ENCODE measurements around the gene LZTS3.
"Not testable (repeated sequence)": the region's sequence is repeated elsewhere in the genome, so short reads cannot be mapped to it uniquely, and the experiment has no call there.

The LZTS3 gene

DNA sequence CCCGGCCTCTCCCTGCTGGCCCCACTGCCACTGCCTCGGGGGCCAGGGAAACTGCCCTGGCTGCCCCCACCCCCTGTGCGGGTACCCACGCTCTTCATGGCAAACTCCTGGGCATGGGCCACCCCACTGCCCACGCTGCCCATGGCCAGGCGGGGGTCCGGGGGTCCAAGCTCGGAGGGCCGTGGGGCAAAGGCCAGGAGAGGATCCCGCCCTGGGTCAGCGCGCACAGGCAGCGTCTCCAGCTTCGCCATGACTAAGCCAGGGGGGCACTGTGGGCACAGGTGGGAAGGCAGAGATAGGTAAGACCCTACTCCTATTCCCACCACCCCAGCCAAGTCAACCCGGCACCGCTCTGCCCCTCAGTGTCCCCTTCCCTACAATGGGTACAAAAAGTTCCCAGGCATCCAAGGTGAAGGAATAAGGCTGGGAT lies 6.4 kb downstream of the LZTS3 start:
- DNase-seq = no peak

DNA sequence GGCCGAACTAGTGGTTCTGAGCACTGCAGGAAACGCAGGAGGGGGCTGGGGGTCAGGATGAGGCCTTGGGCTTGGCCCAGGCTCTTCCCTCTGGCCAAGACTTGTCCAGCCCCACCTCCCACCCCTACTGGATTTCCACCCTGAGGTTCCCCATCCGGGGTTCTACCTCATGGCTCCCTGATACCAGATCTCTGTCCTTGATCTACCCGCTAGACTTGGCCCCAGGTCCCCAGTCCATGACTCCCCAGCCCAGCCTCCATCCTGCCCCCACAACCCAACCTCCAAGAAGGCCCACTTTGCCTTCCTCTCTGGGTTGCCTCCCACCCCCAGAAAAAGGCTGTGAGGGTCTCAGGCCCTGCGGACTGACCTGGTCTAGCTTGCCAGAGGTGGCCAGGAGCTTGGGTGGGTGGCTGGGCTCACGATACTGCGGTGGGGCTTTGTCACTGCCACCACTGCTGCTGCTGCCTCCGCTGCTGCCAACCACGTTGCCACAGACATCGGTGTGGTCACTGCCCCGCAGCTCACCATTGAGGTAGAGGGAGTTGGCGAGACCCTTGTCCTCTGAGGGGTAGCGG lies 6.9 kb downstream of the LZTS3 start:
- DNase-seq = no peak

GRCh38 chr20:3165473-3166337 lies 7.6 kb downstream of the LZTS3 start:
- no peak for DNase-seq

DNA sequence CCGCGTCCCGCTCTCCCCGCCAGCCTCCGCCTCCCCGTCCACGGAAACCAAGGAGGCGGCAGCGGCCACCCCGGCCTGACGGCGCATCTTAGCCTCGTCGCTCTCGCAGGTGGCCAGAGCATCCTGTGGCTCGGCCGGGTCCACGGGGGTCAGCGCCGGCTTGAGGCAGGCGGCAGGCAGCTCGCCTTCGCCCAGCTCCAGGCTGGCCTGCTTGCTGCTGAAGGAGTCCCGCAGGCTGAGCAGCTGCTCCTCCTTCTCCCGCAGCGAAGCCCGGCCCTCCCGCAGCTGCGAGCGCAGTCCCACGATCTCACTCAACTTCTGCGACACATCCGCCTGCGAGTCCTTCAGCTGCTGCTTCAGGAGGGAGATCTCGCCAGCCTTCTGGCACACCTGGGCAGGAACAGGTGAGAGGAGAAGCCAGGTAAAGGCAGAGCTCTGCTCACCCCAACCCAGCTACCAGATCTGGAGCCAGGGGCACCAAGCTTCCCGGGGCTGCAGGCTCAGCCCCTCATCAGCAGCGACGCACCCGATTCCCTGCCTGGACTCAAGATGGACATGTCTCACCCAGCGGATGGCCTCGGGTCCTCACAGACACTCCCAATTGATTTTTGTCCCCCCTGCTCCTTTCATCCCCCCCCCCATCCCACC lies 8.5 kb downstream of the LZTS3 start:
- no peak for DNase-seq

DNA sequence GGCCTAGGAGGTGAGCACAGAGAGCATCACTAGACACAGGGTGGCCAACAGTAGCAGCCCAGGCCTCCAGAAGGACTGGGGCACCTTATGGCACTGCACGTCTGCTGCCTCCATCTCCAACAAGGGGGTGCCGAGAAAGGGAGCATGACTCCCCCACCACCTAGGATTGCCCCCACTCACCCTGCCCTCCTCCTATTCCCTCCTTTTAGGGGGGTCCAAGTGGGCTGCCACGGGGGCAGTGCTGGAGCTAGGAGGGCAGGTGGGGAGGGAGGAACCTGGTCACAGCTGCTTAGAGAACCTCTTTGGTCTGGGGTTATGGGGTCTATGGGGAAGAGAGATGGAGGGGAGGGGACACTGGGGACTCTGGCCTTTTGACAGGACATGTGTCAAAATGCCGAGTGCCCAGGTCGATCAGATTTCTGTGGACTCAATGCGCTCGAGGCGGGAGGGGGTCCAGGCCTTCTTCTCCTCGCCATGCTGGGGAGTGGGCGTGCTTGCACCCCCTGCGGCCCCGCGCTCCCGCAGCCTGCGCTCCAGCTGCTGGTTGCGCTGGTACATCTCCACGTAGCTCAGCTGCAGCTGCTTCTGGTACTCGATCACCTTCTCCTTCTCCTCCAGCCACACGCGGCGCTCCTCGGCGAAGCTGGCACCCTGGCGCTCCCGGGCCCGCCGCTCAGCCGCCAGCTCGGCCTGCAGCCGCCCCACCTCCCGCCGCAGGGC lies 9.1 kb downstream of the LZTS3 start:
- no peak for DNase-seq

GRCh38 chr20:3163099-3164042 lies 10.0 kb downstream of the LZTS3 start:
- no peak for DNase-seq

GRCh38 chr20:3162080-3162611 lies 11.2 kb downstream of the LZTS3 start:
- DNase-seq = no peak

DNA sequence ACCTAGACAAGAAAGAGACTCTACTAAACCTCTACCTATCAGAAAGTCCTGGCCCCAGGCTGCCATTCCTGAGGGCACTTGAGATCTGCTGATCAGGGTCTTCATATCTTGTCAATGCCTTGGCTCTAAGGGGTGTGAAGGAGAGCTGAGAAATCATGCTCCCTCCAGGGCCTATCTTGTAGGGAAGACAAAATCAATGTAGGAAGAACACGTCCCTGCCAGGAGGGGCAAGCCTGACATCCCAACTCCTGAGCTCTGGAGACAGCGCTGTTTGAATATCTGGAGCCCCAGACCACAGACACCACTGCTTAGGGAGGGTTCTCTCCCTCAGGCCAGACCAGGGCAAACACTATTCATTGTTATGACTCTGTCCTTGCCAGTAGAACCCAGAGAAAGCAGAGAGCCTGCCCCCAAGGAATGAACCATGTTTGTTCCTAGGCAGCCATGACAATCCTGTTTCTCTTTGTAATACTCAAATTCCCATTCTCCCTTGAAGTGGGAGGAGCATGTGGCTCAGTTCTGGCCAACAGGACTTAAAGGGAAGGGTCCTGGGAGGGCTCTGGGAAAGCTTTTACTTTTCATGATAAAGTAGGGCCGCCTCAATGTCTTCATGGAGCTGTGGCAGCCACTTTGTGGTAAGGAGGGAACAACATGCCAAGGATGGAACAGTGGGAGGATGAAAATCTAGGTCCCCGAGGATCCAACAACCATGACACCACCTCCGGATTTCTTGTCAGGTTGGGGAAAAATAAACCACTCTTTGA lies 11.9 kb downstream of the LZTS3 start:
- DNase-seq = no peak

DNA sequence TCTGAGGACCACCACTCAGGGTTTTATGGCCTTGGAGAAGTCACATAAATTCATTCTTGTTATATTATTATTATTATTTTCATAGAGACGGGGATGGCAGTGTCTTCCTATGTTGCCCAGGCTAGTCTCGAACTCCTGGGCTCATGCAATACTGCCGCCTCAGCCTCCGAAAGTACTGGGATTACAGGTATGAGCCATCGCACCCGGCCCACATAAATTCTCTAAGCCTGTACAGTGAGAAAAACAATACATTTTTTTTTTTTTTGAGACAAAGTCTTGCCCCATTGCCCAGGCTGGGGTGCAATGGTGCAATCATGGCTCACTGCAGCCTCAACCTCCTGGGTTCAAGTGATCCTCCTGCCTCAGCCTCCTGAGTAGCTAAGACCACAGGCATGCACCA lies 12.9 kb downstream of the LZTS3 start:
- peak; percentile 34 for DNase-seq

- DNase-seq = no peak
Observed at GRCh38 chr20:3158968-3159431, 14.3 kb downstream of the LZTS3 start.

DNA sequence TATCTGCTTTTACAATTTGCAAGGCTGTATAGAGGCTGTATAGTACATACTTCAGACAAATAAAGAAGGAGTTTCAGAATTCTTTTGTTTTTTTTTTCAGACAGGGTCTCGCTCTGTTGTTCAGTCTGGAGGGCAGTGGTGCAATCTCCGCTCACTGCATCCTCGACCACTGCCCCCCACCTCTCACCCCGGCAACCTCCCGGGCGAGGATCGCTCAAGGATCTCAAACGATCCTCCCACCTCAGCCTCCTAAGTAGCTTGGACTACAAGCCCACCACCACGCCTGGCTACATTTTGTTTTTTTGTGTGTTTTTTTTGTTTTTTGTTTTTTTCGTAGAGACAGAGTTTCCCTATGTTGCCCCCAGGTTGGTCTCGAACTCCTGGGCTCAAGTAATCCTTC lies 15.5 kb downstream of the LZTS3 start:
- DNase-seq = no peak

DNA sequence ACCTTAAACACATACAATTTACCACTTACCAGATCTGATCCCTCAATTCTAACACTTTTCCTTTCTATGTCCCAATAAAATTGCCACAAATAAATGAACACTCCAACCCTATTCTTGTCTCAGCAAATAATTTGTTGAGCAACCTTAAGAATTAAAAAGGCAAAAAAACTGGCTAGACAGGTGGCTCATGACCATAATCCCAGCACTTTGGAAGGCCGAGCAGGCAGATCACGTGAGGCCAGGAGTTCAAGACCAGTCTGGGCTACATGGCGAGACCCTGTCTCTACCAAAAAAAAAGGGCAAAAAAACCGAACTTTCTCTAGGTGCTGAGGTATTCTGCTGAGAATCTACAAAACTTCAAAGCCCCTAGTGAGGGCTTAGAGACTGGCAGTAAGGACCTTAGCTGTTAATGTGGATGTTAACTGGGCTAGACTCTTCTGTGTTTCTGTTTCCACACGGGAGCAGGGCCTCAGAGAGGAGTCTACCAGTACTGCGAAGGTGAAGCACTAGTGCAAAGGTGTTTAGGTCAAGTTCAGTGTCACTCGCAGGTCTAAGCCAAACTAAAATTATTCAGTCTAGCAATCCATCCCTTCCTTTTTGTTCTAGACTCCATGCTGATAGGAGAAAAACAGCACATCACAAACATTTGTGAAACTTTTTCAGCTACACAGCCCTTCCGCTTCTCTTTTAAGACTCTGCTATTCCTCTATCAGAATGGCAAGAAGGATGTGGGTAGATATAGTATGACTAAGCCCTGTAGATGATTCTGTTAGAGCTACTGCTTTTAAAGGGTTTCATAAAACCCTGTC lies 16.3 kb downstream of the LZTS3 start:
- no peak for DNase-seq

DNA sequence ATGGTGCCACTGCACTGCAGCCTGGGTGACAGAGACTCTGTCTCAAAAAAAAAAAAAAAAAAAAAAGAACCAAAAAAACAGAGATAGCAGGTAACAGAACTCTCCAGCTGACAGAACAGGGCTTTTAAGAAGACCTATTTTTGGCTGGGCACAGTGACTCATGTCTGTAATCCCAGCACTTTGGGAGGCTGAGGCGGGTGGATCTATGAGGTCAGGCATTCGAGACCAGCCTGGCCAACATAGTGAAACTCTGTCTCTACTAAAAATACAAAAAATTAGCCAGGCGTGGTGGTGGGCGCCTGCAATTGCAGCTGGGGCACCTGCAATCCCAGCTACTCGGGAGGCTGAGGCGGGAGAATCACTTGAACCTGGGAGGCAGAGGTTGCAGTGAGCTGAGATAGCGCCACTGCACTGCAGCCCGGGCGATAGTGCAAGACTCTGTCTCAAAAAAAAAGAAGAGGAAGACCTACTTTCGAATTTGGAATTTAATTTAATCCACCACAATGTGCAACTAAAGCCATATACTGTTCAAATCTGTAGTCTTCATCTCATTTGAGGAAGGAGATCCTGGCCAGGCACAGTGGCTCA lies 21.2 kb downstream of the LZTS3 start:
- not testable (repeated sequence) for DNase-seq

DNA sequence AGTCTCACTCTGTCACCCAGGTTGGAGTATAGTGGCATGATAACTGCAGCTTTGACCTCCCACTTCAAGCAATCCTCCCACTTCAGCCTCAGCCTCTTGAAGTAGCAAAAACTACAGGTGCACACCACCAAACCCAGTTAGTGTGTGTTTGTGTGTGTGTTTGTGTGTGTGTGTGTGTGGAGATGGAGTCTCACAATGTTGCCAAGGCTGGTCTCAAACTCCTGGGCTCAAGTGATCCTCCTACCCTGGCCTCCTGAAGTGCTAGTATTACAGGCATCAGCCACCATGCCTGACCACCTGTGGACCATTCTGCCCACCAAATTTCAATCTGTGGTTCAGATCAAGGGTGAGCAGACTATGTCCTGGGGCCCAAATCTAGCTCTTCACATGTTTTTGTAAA lies 22.4 kb downstream of the LZTS3 start:
- DNase-seq = no peak

DNA sequence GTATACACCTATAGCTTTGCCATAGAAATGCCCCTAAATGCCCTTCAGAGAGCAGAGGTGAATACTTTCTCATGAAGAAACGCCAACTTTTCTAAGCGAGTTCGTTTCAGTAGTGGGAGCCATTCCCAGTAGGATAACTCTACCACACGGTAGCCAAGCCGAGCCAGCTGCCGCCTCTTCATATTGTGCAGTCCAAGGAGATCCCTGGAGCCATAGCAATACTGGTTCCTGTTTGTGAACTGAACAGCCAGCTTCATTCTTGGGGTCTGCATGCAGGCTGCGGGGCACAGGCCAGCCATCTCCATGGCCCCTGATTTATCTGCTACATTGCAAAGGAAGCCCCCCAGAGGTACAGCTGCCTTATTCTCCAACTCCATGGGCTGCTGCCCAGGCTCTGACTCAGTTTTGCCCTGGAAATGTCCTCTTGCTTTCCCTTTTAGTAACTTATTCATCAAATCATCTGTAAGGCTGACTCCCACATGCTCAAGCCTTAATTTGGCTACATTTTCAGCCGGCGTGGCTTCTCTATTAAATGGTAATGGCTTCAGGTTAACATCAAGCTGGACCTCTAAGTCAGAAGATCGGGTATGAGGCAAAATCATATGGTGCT lies 26.5 kb downstream of the LZTS3 start:
- no peak for DNase-seq

DNA sequence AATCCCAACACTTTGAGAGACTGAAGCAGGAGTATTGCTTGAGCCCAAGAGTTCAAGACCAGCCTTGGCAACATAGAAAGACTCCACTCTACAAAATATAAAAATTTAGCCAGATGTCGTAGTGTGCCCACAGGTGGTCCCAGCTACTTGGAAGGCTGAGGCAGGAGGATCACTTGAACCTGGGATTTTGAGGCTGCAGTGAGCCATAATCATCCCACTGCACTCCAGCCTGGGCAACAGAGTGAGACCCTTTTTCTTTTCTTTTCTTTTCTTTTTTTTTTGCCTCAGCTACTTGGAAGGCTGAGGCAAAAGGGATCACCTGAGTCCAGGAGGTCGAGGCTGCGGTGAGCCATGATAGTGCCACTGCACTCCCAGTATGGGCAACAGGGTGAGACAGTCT lies 31.6 kb downstream of the LZTS3 start:
- no peak for DNase-seq

GRCh38 chr20:3137492-3137891 lies 35.9 kb downstream of the LZTS3 start:
- DNase-seq = no peak

DNA sequence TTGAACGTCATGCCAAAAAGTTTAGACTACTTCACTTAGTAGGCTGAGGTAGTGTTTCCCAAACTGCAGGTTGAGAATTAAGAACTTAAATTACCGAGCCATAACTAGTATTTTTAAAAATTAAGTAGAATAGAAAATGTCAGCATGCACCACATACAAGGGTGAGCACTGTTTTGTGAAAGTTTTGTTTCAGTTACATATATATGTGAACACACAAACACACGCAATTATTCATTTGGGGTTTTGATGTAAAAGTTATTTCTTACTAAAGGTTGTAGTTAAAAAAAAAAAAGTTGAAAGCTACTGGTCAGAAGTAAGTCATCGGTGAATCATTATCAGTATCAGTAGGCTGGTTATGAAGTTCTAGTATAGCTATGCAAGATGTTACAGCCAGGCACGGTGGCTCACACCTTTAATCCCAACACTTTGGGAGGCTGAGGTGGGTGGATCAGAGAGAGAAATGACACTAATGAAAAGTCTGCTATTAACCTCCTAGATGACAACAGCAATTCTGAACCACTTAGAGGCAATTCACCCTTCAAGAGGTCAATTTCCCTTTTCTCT lies 37.8 kb downstream of the LZTS3 start:
- DNase-seq = peak; percentile 21

DNA sequence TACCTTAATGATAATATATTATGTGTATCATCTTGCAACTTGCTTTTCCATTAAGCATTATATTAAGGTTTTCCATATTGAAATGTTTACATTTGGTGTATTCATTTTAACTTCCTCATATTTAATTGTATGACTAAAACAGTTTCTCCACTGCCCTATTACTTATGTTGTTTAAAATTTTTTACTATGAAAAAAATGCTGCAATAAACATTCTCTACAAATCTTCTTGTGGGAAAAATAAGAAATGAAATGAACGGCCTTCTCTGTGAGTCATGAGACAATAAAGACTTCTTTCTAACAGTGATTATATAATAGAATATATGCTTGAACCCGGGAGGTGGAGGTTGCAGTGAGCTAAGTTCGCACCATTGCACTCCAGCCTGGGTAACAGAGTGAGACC lies 39.2 kb downstream of the LZTS3 start:
- no peak for DNase-seq

Measured in activated CD4-positive, alpha-beta T cell treated with anti-CD3 and anti-CD28 coated beads for 48 hours (primary cell).